DOHH2 (cell line): ENCODE results near the gene LITAF.
"Not testable (repeated sequence)": the region's sequence is repeated elsewhere in the genome, so short reads cannot be mapped to it uniquely, and the experiment has no call there.

Experiments used
- EZH2phosphoT487 ChIP-seq: fragments of 200-600 bp; sonication (generic); IDR thresholded peaks from 2 replicates; pipeline ENCODE4 v1.6.1; 2017; ENCODE audit warnings: borderline replicate concordance, mild to moderate bottlenecking, antibody characterized with exemption, low read length, moderate library complexity, mixed read lengths
- TF ChIP-seq, protein P1 (sequence below): fragments of 200-600 bp; sonication (generic); IDR thresholded peaks from one replicate; pipeline ENCODE4 v1.5.1; 2014; ENCODE audit warnings: antibody characterized with exemption, mild to moderate bottlenecking, low read depth, low read length; ENCODE audit not compliant: poor library complexity, severe bottlenecking

DNA sequence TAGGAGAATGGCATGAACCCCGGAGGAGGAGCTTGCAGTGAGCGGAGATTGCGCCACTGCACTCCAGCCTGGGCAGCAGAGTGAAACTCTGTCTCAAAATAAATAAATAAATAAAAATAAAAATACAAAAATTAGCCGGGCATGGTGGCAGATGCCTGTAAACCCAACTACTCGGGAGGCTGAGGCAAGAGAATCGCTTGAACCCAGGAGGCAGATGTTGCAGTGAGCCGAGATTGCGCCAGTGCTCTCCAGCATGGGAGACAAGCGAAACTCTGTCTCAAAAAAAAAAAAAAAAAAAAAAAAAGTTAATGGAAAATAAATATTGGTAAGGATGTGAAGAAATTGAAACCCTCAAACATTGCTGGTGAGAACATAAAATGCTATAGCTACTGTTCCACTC lies 6.4 kb upstream of the LITAF start:
- TF ChIP-seq, protein P1, sequence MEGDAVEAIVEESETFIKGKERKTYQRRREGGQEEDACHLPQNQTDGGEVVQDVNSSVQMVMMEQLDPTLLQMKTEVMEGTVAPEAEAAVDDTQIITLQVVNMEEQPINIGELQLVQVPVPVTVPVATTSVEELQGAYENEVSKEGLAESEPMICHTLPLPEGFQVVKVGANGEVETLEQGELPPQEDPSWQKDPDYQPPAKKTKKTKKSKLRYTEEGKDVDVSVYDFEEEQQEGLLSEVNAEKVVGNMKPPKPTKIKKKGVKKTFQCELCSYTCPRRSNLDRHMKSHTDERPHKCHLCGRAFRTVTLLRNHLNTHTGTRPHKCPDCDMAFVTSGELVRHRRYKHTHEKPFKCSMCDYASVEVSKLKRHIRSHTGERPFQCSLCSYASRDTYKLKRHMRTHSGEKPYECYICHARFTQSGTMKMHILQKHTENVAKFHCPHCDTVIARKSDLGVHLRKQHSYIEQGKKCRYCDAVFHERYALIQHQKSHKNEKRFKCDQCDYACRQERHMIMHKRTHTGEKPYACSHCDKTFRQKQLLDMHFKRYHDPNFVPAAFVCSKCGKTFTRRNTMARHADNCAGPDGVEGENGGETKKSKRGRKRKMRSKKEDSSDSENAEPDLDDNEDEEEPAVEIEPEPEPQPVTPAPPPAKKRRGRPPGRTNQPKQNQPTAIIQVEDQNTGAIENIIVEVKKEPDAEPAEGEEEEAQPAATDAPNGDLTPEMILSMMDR: not testable (repeated sequence)
- TF ChIP-seq EZH2phosphoT487: not testable (repeated sequence)
